ENCODE measurements around the gene ARHGEF3.
"Not testable (repeated sequence)": the region's sequence is repeated elsewhere in the genome, so short reads cannot be mapped to it uniquely, and the experiment has no call there.

Gene ARHGEF3

GRCh38 chr3:56720849-56721248 lies 80.9 kb downstream of the ARHGEF3 start:
- Mint-ChIP-seq H3K4me3 (no peak overlapping the region), H3K4me1 (peaks cover 39% of the 10 kb centered on the region), H3K36me3 (ENCODE audit: low read depth) (peaks cover 32% of the 10 kb centered on the region), H3K9me3 (peaks cover 43% of the 10 kb centered on the region), H3K27me3 (ENCODE audit: low read depth, poor library complexity) (peaks cover 3% of the 10 kb centered on the region), H3K27ac (peak overlapping the region; percentile 85)
- TF ChIP-seq CTCF (IDR thresholded peaks at IDR 0.05): no peak
- DNase-seq: no peak

- not testable (repeated sequence) for H3K27ac Mint-ChIP-seq; DNase-seq; H3K4me3 Mint-ChIP-seq; H3K27me3 Mint-ChIP-seq (ENCODE audit: low read depth, poor library complexity)
- Mint-ChIP-seq H3K9me3 (peaks cover 51% of the 10 kb centered on the region), H3K36me3 (ENCODE audit: low read depth) (peaks cover 27% of the 10 kb centered on the region), H3K4me1 (peaks cover 32% of the 10 kb centered on the region)
Measured at GRCh38 chr3:56718809-56719208, 82.9 kb downstream of the ARHGEF3 start.

- Mint-ChIP-seq H3K9me3 (peaks cover 19% of the 10 kb centered on the region), H3K27me3 (ENCODE audit: low read depth, poor library complexity) (no peaks in the 10 kb centered on the region), H3K36me3 (ENCODE audit: low read depth) (no peaks in the 10 kb centered on the region), H3K4me1 (no peaks in the 10 kb centered on the region), H3K27ac (no peak overlapping the region), H3K4me3 (no peak overlapping the region)
- no peak for TF ChIP-seq CTCF (IDR thresholded peaks at IDR 0.05)
- DNase-seq: no peak
Measured at GRCh38 chr3:56711344-56711743, 90.4 kb downstream of the ARHGEF3 start.

DNA sequence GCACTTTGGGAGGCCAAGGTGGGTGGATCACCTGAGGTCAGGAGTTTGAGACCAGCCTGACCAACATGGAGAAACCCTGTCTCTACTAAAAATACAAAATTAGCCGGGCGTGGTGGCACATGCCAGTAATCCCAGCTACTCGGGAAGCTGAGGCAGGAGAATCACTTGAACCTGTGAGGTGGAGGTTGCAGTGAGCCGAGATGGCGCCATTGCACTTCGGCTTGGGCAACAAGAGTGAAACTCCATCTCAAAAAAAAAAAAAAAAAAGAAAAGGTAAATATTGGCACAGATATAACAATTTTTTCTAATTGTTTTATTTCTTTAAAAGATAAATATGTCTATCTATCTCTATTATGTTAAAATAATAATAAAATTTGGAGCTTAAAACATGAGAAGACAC lies 94.3 kb downstream of the ARHGEF3 start:
- H3K27ac Mint-ChIP-seq; H3K4me3 Mint-ChIP-seq; H3K36me3 Mint-ChIP-seq (ENCODE audit: low read depth); DNase-seq; H3K4me1 Mint-ChIP-seq; H3K27me3 Mint-ChIP-seq (ENCODE audit: low read depth, poor library complexity): not testable (repeated sequence)
- peaks cover 19% of the 10 kb centered on the region for H3K9me3 Mint-ChIP-seq

DNA sequence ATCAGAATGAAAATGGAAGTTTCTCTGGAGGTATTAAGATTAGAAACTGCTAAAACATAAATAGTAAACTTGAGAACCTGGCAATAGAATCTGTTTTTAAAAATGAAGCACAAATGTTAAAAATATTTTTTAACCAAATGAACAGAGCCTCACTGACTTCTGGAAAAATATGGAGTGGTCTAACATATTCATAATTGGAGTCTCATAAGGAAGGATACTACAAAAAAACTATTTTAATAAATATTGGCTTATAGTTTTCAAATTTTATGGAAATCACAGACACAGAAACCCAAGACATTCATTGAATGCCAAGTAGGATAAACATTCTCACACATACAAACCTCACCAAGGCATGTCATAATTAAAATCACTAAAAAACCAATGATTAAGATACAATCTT lies 95.1 kb downstream of the ARHGEF3 start:
- DNase-seq: no peak
- Mint-ChIP-seq H3K36me3 (ENCODE audit: low read depth) (no peaks in the 10 kb centered on the region), H3K4me1 (no peaks in the 10 kb centered on the region), H3K27me3 (ENCODE audit: low read depth, poor library complexity) (no peaks in the 10 kb centered on the region), H3K27ac (no peak overlapping the region), H3K9me3 (peaks cover 19% of the 10 kb centered on the region), H3K4me3 (no peak overlapping the region)
- TF ChIP-seq CTCF (IDR thresholded peaks at IDR 0.05): no peak

DNA sequence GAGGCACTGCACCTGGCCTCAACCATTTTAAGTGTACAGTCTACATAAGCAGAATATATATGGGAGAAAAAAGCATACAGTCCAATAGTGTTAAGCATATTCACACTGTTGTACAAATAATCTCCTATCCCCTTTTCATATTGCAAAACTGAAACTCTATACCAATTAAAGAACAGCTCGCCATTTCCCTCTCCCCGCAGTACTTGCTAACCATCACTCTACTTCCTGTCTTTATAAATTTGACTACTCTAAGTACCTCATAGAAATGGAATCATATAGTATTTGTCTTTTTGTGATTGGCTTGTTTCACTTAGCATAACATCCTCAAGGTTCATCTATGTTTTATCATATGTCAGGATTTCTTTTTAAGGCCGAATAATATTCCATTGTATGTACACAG lies 97.0 kb downstream of the ARHGEF3 start:
- no peak overlapping the region for H3K4me3 Mint-ChIP-seq
- peaks cover 12% of the 10 kb centered on the region for H3K27me3 Mint-ChIP-seq (ENCODE audit: low read depth, poor library complexity)
- no peak for TF ChIP-seq CTCF (IDR thresholded peaks at IDR 0.05)
- no peak overlapping the region for H3K27ac Mint-ChIP-seq
- no peak for DNase-seq
- peaks cover 19% of the 10 kb centered on the region for H3K9me3 Mint-ChIP-seq
- no peaks in the 10 kb centered on the region for H3K4me1 Mint-ChIP-seq
- no peaks in the 10 kb centered on the region for H3K36me3 Mint-ChIP-seq (ENCODE audit: low read depth)

GRCh38 chr3:56702490-56703315 lies 99.0 kb downstream of the ARHGEF3 start:
- Mint-ChIP-seq H3K27ac (no peak overlapping the region), H3K27me3 (ENCODE audit: low read depth, poor library complexity) (peaks cover 19% of the 10 kb centered on the region), H3K9me3 (peaks cover 19% of the 10 kb centered on the region), H3K4me1 (no peaks in the 10 kb centered on the region), H3K36me3 (ENCODE audit: low read depth) (no peaks in the 10 kb centered on the region), H3K4me3 (no peak overlapping the region)
- peak; percentile 86 for TF ChIP-seq CTCF (IDR thresholded peaks at IDR 0.05)
- peak; percentile 39 for DNase-seq
